SK-N-SH (cell line): Measurements from ENCODE around the gene TOGARAM2. TPM values are rescaled to one million over a fixed set of nuclear protein-coding genes. Genes with fewer than 3 reads are reported as not detected.

Experiments
- CTCF ChIA-PET: fragments of 300-600, 350-600 bp; formaldehyde crosslinking; extraction: SDS; loops from one replicate; lab custom pipeline; 2021; lab: Yijun Ruan, JAX
- POLR2A ChIA-PET: fragments of 350-600 bp; sonication (Branson Sonifier 250); formaldehyde crosslinking; extraction: SDS; loops from one replicate; lab custom pipeline; 2020; ENCODE audit warnings: antibody characterized with exemption, inconsistent platforms; lab: Yijun Ruan, JAX
- DNase-seq: peaks from one replicate; pipeline ENCODE4 v3.0.0; 2012
- H2AFZ ChIP-seq: fragments of 200-600 bp; sonication (generic); 2 replicates; pipeline ENCODE4 v1.8.1; 2016; ENCODE audit warnings: antibody characterized with exemption, mild to moderate bottlenecking, low read depth
- H3F3A ChIP-seq: fragments of 200-600 bp; sonication (generic); replicated peaks from 2 replicates; pipeline ENCODE3; 2016; ENCODE audit warnings: antibody characterized with exemption, mild to moderate bottlenecking; ENCODE audit not compliant: insufficient read depth
- H3K27ac ChIP-seq, 2 experiments: fragments of 200-500 bp in 1 of 2; fragments of 200-600 bp in 1 of 2; sonication (Bioruptor generic) in 1 of 2; sonication (generic), shearing (Covaris generic) in 1 of 2; 2 replicates each; pipeline versions ENCODE4 v1.5.1 to v1.6.1; 2014 to 2016; ENCODE audit warnings: low read depth in 2 of 2, inconsistent platforms in 1 of 2, low read length in 1 of 2, mild to moderate bottlenecking in 1 of 2, mixed read lengths in 1 of 2
- H3K27me3 ChIP-seq: fragments of 200-600 bp; sonication (generic), shearing (Covaris generic); 2 replicates; pipeline ENCODE4 v1.6.1; 2016; ENCODE audit warnings: mixed run types; ENCODE audit not compliant: insufficient read depth
- H3K36me3 ChIP-seq, 2 experiments: fragments of 200-500 bp in 1 of 2; fragments of 200-600 bp in 1 of 2; sonication (Bioruptor generic) in 1 of 2; sonication (generic) in 1 of 2; replicated peaks in 1 of 2; 2 replicates each; pipeline versions ENCODE3 to v1.5.1; 2014 to 2016; ENCODE audit warnings: low read length in 1 of 2, mild to moderate bottlenecking in 1 of 2; ENCODE audit not compliant: insufficient read depth in 2 of 2, control insufficient read depth in 1 of 2
- H3K4me1 ChIP-seq, 2 experiments: fragments of 200-500 bp in 1 of 2; fragments of 200-600 bp in 1 of 2; sonication (Bioruptor generic) in 1 of 2; sonication (generic), shearing (Covaris generic) in 1 of 2; 2 replicates each; pipeline versions ENCODE4 v1.5.1 to v1.6.1; 2014 to 2016; ENCODE audit warnings: low read depth in 1 of 2, low read length in 1 of 2, mixed run types in 1 of 2; ENCODE audit not compliant: insufficient read depth in 2 of 2, control insufficient read depth in 1 of 2
- H3K4me2 ChIP-seq: fragments of 200-600 bp; sonication (generic), shearing (Covaris generic); 2 replicates; pipeline ENCODE4 v1.6.1; 2017; ENCODE audit warnings: mixed run types
- H3K4me3 ChIP-seq, 2 experiments: fragments of 200-500 bp in 1 of 2; fragments of 200-600 bp in 1 of 2; sonication (Bioruptor generic) in 1 of 2; sonication (generic), shearing (Covaris generic) in 1 of 2; 2 replicates each; pipeline versions ENCODE4 v1.5.1 to v1.8.1; 2014 to 2016; ENCODE audit warnings: low read depth in 2 of 2, inconsistent platforms in 1 of 2, low read length in 1 of 2, mild to moderate bottlenecking in 1 of 2, mixed read lengths in 1 of 2, moderate library complexity in 1 of 2
- H3K79me2 ChIP-seq: fragments of 200-600 bp; sonication (generic); 2 replicates; pipeline ENCODE4 v1.8.1; 2017; ENCODE audit warnings: mild to moderate bottlenecking; ENCODE audit not compliant: insufficient read depth
- H3K9ac ChIP-seq: fragments of 200-600 bp; sonication (generic); 2 replicates; pipeline ENCODE4 v1.6.1; 2017; ENCODE audit warnings: mixed run types
- H3K9me2 ChIP-seq: fragments of 200-600 bp; sonication (generic); 2 replicates; pipeline ENCODE4 v1.6.1; 2017; ENCODE audit warnings: mixed run types
- H3K9me3 ChIP-seq: fragments of 200-600 bp; sonication (generic); 2 replicates; pipeline ENCODE4 v1.6.1; 2017; ENCODE audit warnings: mixed run types, mild to moderate bottlenecking, moderate library complexity
- H4K20me1 ChIP-seq: fragments of 200-600 bp; sonication (generic); 2 replicates; pipeline ENCODE4 v1.6.1; 2017; ENCODE audit warnings: mild to moderate bottlenecking, mixed run types; ENCODE audit not compliant: insufficient read depth
- CHD2 ChIP-seq: fragments of 150-350 bp; IDR thresholded peaks from 2 replicates; pipeline ENCODE4 v1.6.1; 2018; ENCODE audit warnings: low read length; ENCODE audit not compliant: partially characterized antibody
- EZH2phosphoT487 ChIP-seq: fragments of 200-600 bp; sonication (generic); IDR thresholded peaks from 2 replicates; pipeline ENCODE4 v1.6.1; 2017; ENCODE audit warnings: low read depth, mixed run types, mild to moderate bottlenecking, antibody characterized with exemption, moderate library complexity, borderline replicate concordance
- FOSL2 ChIP-seq: IDR thresholded peaks from 2 replicates; pipeline ENCODE4 v1.4.0; 2012; ENCODE audit warnings: low read depth, mild to moderate bottlenecking, moderate library complexity, borderline replicate concordance
- FOXJ3 ChIP-seq: sonication (generic); formaldehyde crosslinking; IDR thresholded peaks from 2 replicates; pipeline ENCODE4 v1.5.1; 2020; ENCODE audit warnings: mild to moderate bottlenecking, missing genetic modification reagents
- FOXM1 ChIP-seq: IDR thresholded peaks from 2 replicates; pipeline ENCODE4 v1.4.0; 2012; ENCODE audit warnings: low read depth, mild to moderate bottlenecking
- GABPA ChIP-seq: IDR thresholded peaks from 2 replicates; pipeline ENCODE4 v1.4.0; 2012; ENCODE audit warnings: low read depth, mild to moderate bottlenecking
- GATA2 ChIP-seq: sonication (generic); formaldehyde crosslinking; IDR thresholded peaks from 2 replicates; pipeline ENCODE4 v1.5.0; 2020; ENCODE audit warnings: mild to moderate bottlenecking, missing genetic modification reagents
- JUND ChIP-seq: IDR thresholded peaks from 2 replicates; pipeline ENCODE4 v1.4.0; 2012
- MEF2A ChIP-seq: IDR thresholded peaks from 2 replicates; pipeline ENCODE4 v1.4.0; 2012; ENCODE audit warnings: low read depth, borderline replicate concordance
- MXI1 ChIP-seq: IDR thresholded peaks from 2 replicates; pipeline ENCODE4 v1.6.1; 2012; ENCODE audit warnings: mild to moderate bottlenecking, low read depth, low read length, improper control_type of control experiment
- NRF1 ChIP-seq: IDR thresholded peaks from 2 replicates; pipeline ENCODE4 v1.6.1; 2012; ENCODE audit warnings: low read depth, mild to moderate bottlenecking, low read length
- POLR2AphosphoS5 ChIP-seq: IDR thresholded peaks from 2 replicates; pipeline ENCODE4 v1.6.1; 2012; ENCODE audit warnings: low read depth, low read length
- RAD21 ChIP-seq: IDR thresholded peaks from 2 replicates; pipeline ENCODE4 v1.6.1; 2012; ENCODE audit warnings: mild to moderate bottlenecking, low read length
- TAF1 ChIP-seq: IDR thresholded peaks from 2 replicates; pipeline ENCODE4 v1.6.1; 2012; ENCODE audit warnings: low read depth, mild to moderate bottlenecking, low read length, moderate library complexity, borderline replicate concordance
- TEAD4 ChIP-seq: IDR thresholded peaks from 2 replicates; pipeline ENCODE4 v1.4.0; 2012; ENCODE audit warnings: mild to moderate bottlenecking, borderline replicate concordance; ENCODE audit not compliant: insufficient read depth
- YY1 ChIP-seq: IDR thresholded peaks from 2 replicates; pipeline ENCODE4 v1.4.0; 2012; ENCODE audit warnings: low read depth, mild to moderate bottlenecking
- WGBS: methylation state at CpG from one replicate; pipeline ENCODE4 v1.1.6; 2017; ENCODE audit warnings: low lambda C conversion rate; 5-methylcytosine and 5-hydroxymethylcytosine counted together
- polyA plus RNA-seq, 3 experiments: library from polyadenylated mRNA; depleted of rRNA; stranded (reverse); fragments of >200 nt; gene quantifications; 2 replicates each; pipeline ENCODE4 v1.2.3, GENCODE V29; 2012
- TF ChIP-seq, protein P1 (sequence below): IDR thresholded peaks from 2 replicates; pipeline ENCODE4; 2012
- TF ChIP-seq, protein P2 (sequence below): fragments of 200-600 bp; sonication (generic); IDR thresholded peaks from 2 replicates; pipeline ENCODE4 v1.6.1; 2017; ENCODE audit warnings: antibody characterized with exemption, mild to moderate bottlenecking, moderate library complexity
- TF ChIP-seq, protein P3 (sequence below): IDR thresholded peaks from 2 replicates; pipeline ENCODE4 v1.4.0; 2012; ENCODE audit warnings: low read depth
- TF ChIP-seq, protein P4 (sequence below): IDR thresholded peaks from 2 replicates; pipeline ENCODE4 v1.4.0; 2012; ENCODE audit warnings: low read depth, borderline replicate concordance

TOGARAM2 gene
- polyA plus RNA-seq, 1 of the 3 experiments (the other 2 are of a cell fraction): 0.69 TPM

DNA sequence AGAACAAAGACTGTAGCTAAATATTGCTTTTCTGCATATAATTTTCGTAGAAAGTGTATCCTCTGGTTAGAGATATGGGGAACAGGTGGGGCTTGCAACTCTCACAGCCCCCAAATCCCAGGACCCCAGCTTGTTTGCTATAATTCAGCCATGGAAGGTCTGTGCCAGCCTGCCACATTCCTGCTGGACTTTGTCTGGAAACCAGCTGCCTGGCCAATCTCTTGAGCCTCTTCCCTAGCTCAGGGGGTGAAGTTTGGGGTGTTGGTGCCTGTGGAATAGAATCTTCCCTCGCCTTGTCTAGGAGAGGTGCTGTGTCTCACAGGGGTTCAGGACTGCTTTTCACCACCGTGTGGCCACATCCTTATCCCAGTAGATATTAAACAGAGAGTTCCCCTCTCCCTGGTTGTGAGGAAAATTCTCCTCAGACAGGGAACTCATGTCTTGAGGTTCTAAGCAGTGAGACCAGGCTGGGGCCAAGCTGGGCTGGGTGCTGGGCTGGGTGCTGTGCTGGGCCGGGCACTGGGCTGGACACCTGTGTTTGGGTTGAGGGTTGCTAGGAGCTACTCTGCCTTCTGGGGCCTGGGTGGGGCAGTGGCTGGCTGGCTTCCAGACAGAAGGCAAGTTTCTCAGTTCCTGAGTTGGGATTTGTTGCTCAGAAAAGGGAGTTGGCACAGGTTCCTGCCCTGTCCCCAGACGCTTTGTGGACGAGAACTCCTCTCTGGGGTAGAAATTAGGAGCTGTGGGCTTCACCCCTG, 12.3 kb downstream of the TOGARAM2 start:
- Histone ChIP-seq H3K4me3 (no peak overlapping the region), H2AFZ (no peak overlapping the region), H3K79me2 (no peaks in the 10 kb centered on the region), H4K20me1 (no peaks in the 10 kb centered on the region), H3K9ac (no peak overlapping the region), H3K27me3 (no peaks in the 10 kb centered on the region; the same call in 1 of the 2 replicates), H3K36me3 (no peaks in the 10 kb centered on the region), H3K9me2 (no peaks in the 10 kb centered on the region), H3K4me1 (peaks cover 0 to 18% of the 10 kb centered on the region in 2 experiments; a peak in 1 of 4 replicates), H3K4me2 (no peak overlapping the region)
- POLR2A ChIA-PET: interaction anchor here (1.1 kb wide), 1 partner anchor 125 kb away, joined by 3 read pairs; no protein-coding TSS in a partner anchor
- no peak for DNase-seq
- 56% methylated on average over 6 of the region's 6 CpGs for WGBS
- TF ChIP-seq TEAD4 (no peak), YY1 (no peak), JUND (no peak), TAF1 (no peak), CHD2 (no peak), POLR2AphosphoS5 (no peak), FOXM1 (no peak), FOXJ3 (CRISPR knock-in tag) (no peak), GATA2 (no peak), MEF2A (no peak), FOSL2 (no peak), EZH2phosphoT487 (no peak), MXI1 (no peak)
- TF ChIP-seq, protein P1, sequence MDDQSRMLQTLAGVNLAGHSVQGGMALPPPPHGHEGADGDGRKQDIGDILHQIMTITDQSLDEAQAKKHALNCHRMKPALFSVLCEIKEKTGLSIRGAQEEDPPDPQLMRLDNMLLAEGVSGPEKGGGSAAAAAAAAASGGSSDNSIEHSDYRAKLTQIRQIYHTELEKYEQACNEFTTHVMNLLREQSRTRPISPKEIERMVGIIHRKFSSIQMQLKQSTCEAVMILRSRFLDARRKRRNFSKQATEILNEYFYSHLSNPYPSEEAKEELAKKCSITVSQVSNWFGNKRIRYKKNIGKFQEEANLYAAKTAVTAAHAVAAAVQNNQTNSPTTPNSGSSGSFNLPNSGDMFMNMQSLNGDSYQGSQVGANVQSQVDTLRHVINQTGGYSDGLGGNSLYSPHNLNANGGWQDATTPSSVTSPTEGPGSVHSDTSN: no peak
- TF ChIP-seq, all 33 proteins: peak for 0
- no peaks in the 10 kb centered on the region for H3F3A ChIP-seq
- H3K9me3 ChIP-seq: no peaks in the 10 kb centered on the region
- H3K27ac ChIP-seq: no peak overlapping the region
- CTCF ChIA-PET: interaction anchor here (1.1 kb wide), 1 partner anchor 10 kb away, joined by 4 read pairs; no protein-coding TSS in a partner anchor

DNA sequence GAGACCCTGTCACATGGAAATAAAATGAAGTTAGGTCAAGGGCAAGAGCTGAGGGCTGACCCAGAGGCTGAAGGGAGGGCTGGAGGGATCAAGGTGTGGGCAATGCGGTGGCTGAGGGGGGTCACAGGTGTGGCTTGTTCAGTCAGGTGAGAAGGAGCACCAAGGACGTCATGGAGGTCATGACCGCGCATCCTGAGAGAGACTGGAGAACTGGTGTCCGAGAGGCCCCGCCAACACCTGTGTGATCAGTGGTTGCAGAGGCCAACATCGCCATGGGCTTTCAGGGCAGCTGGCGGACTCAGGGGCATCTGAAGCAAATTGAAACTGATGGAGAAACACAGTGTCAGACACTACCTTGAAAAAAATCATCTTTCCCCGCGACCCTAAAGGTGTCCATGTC, 13.0 kb downstream of the TOGARAM2 start:
- no peak for DNase-seq
- H3K27me3 ChIP-seq: no peaks in the 10 kb centered on the region; the same call in 1 of the 2 replicates
- no peaks in the 10 kb centered on the region for H3K9me2 ChIP-seq
- H3F3A ChIP-seq: no peaks in the 10 kb centered on the region
- no peak overlapping the region for H3K4me2 ChIP-seq
- CTCF ChIA-PET: interaction anchor here (0.9 to 1.2 kb wide), 3 partner anchors 9 to 56 kb away, joined by 3 to 4 read pairs (median 3); no protein-coding TSS in a partner anchor
- H2AFZ ChIP-seq: no peak overlapping the region
- H3K27ac ChIP-seq: no peak overlapping the region
- H3K36me3 ChIP-seq: no peaks in the 10 kb centered on the region
- TF ChIP-seq, protein P2, sequence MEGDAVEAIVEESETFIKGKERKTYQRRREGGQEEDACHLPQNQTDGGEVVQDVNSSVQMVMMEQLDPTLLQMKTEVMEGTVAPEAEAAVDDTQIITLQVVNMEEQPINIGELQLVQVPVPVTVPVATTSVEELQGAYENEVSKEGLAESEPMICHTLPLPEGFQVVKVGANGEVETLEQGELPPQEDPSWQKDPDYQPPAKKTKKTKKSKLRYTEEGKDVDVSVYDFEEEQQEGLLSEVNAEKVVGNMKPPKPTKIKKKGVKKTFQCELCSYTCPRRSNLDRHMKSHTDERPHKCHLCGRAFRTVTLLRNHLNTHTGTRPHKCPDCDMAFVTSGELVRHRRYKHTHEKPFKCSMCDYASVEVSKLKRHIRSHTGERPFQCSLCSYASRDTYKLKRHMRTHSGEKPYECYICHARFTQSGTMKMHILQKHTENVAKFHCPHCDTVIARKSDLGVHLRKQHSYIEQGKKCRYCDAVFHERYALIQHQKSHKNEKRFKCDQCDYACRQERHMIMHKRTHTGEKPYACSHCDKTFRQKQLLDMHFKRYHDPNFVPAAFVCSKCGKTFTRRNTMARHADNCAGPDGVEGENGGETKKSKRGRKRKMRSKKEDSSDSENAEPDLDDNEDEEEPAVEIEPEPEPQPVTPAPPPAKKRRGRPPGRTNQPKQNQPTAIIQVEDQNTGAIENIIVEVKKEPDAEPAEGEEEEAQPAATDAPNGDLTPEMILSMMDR: no peak
- TF ChIP-seq, protein P3, sequence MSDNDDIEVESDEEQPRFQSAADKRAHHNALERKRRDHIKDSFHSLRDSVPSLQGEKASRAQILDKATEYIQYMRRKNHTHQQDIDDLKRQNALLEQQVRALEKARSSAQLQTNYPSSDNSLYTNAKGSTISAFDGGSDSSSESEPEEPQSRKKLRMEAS: no peak
- no peak for TF ChIP-seq MXI1
- no peak for TF ChIP-seq RAD21
- TF ChIP-seq JUND: no peak
- TF ChIP-seq GABPA: no peak
- no peak for TF ChIP-seq POLR2AphosphoS5
- no peak for TF ChIP-seq YY1
- TF ChIP-seq, protein P1: no peak
- TF ChIP-seq NRF1: no peak
- TF ChIP-seq, protein P4, sequence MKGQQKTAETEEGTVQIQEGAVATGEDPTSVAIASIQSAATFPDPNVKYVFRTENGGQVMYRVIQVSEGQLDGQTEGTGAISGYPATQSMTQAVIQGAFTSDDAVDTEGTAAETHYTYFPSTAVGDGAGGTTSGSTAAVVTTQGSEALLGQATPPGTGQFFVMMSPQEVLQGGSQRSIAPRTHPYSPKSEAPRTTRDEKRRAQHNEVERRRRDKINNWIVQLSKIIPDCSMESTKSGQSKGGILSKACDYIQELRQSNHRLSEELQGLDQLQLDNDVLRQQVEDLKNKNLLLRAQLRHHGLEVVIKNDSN: no peak
- no peak overlapping the region for H3K9ac ChIP-seq
- H3K4me3 ChIP-seq: no peak overlapping the region
- H3K9me3 ChIP-seq: no peaks in the 10 kb centered on the region
- no peaks in the 10 kb centered on the region for H4K20me1 ChIP-seq
- POLR2A ChIA-PET: no interaction called here
- WGBS: 85% methylated on average over 10 of the region's 10 CpGs
- no peaks in the 10 kb centered on the region for H3K79me2 ChIP-seq
- peaks cover 0 to 18% of the 10 kb centered on the region in 2 experiments; a peak in 1 of 4 replicates for H3K4me1 ChIP-seq
